K562 (cell line): ENCODE data around the gene DCUN1D1.

Source experiments
- BRCA1 ChIP-seq, 2 experiments: fragments of 450-650 bp in 1 of 2; sonication (generic) in 1 of 2; formaldehyde crosslinking in 1 of 2; IDR thresholded peaks; 2 replicates each; pipeline versions ENCODE4 v1.5.0 to v1.6.1; 2017 to 2020; ENCODE audit warnings: mild to moderate bottlenecking in 1 of 2, missing genetic modification reagents in 1 of 2
- MEF2A ChIP-seq: IDR thresholded peaks from 2 replicates; pipeline ENCODE4 v1.6.1; 2011; ENCODE audit warnings: low read depth, mild to moderate bottlenecking, low read length, moderate library complexity; ENCODE audit not compliant: control insufficient read depth
- NFRKB ChIP-seq: fragments of 450-650 bp; IDR thresholded peaks from 2 replicates; pipeline ENCODE4 v1.6.1; 2016; ENCODE audit warnings: low read depth
- POLR2A ChIP-seq: fragments of 450-650 bp; conservative IDR thresholded peaks from 2 replicates; pipeline ENCODE4 v1.6.1; 2016
- RAD21 ChIP-seq, 2 experiments: fragments of 250-450 bp in 1 of 2; fragments of 450-650 bp in 1 of 2; sonication (Bioruptor Pico) in 1 of 2; formaldehyde crosslinking in 1 of 2; IDR thresholded peaks in 1 of 2; conservative IDR thresholded peaks in 1 of 2; 2 replicates each; pipeline versions ENCODE4 v1.4.0 to v1.8.0; 2020 to 2022; ENCODE audit warnings: mild to moderate bottlenecking in 2 of 2, moderate library complexity in 1 of 2
- ZNF75A ChIP-seq: fragments of 450-650 bp; formaldehyde crosslinking; IDR thresholded peaks from 2 replicates; pipeline ENCODE4 v1.4.0; 2020; ENCODE audit warnings: mild to moderate bottlenecking
- TF ChIP-seq, protein P1 (sequence below), 3 experiments: IDR thresholded peaks in 2 of 3; conservative IDR thresholded peaks in 1 of 3; 2 replicates each; pipeline ENCODE4 v1.5.1; 2011 to 2012; ENCODE audit warnings: low read length in 3 of 3, mild to moderate bottlenecking in 3 of 3, control low read depth in 2 of 3, improper control_type of control experiment in 1 of 3, inconsistent platforms in 1 of 3, low read depth in 1 of 3, mixed read lengths in 1 of 3, moderate library complexity in 1 of 3; ENCODE audit not compliant: insufficient read depth in 2 of 3

DNA sequence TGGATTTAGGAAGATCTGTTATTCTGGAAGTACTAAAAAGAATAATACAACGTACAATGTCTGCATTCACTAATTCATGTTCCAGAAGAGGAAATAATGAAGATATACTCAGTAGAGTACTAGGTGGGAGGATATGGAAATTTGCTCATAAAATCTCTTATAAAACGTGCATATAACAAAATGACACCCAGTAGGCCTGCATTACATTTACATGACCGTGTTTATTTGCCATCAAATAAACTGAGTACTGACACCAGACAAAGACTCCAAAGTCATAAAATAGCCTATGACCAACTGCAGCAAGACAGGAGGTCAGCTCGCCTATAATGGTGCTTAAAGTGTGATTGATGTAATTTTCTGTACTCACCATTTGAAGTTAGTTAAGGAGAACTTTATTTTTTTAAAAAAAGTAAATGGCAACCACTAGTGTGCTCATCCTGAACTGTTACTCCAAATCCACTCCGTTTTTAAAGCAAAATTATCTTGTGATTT is 60.4 kb downstream of the DCUN1D1 start:
- TF ChIP-seq BRCA1 (IDR thresholded peaks at IDR 0.05) (no peak), BRCA1 (CRISPR knock-in tag; IDR thresholded peaks at IDR 0.05) (no peak), NFRKB (no peak), ZNF75A (CRISPR knock-in tag) (no peak), POLR2A (no peak), RAD21 (CRISPR knock-in tag; conservative IDR thresholded peaks at IDR 0.05 in 1 of 2, IDR thresholded peaks at IDR 0.05 in 1 of 2) (no peak), MEF2A (no peak)
- TF ChIP-seq, protein P1, sequence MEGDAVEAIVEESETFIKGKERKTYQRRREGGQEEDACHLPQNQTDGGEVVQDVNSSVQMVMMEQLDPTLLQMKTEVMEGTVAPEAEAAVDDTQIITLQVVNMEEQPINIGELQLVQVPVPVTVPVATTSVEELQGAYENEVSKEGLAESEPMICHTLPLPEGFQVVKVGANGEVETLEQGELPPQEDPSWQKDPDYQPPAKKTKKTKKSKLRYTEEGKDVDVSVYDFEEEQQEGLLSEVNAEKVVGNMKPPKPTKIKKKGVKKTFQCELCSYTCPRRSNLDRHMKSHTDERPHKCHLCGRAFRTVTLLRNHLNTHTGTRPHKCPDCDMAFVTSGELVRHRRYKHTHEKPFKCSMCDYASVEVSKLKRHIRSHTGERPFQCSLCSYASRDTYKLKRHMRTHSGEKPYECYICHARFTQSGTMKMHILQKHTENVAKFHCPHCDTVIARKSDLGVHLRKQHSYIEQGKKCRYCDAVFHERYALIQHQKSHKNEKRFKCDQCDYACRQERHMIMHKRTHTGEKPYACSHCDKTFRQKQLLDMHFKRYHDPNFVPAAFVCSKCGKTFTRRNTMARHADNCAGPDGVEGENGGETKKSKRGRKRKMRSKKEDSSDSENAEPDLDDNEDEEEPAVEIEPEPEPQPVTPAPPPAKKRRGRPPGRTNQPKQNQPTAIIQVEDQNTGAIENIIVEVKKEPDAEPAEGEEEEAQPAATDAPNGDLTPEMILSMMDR (IDR thresholded peaks at IDR 0.05 in 2 of 3, conservative IDR thresholded peaks at IDR 0.05 in 1 of 3; ENCODE audit: insufficient read depth in 2 of 3, low read depth in 1 of 3, low read length in 3 of 3): no peak
